GM21367 (cell line): ENCODE data around the gene MAP3K8.
"Not testable (repeated sequence)": the region's sequence is repeated elsewhere in the genome, so short reads cannot be mapped to it uniquely, and the experiment has no call there.

Experiments used
- ATAC-seq: cut with Tn5 transposase; IDR thresholded peaks from one replicate; pipeline ENCODE4 v1.9.1; 2021; ENCODE audit not compliant: unreplicated experiment

Gene MAP3K8

GRCh38 chr10:30422981-30423654 lies 10.9 kb upstream of the MAP3K8 start:
- ATAC-seq = no peak

GRCh38 chr10:30423655-30424275 lies 10.2 kb upstream of the MAP3K8 start:
- not testable (repeated sequence) for ATAC-seq

- ATAC-seq = no peak
These were observed 8.5 kb upstream of the MAP3K8 start for GRCh38 chr10:30425336-30426075.

GRCh38 chr10:30430544-30431298 lies 3.3 kb upstream of the MAP3K8 start:
- no peak for ATAC-seq

GRCh38 chr10:30431435-30431911 lies 2.5 kb upstream of the MAP3K8 start:
- ATAC-seq = no peak

GRCh38 chr10:30432622-30433305 lies 1.2 kb upstream of the MAP3K8 start:
- ATAC-seq = peak; percentile 5

GRCh38 chr10:30433306-30433729 lies 666 bp upstream of the MAP3K8 start:
- peak; percentile 13 for ATAC-seq

GRCh38 chr10:30434273-30435072 lies 489 bp downstream of the MAP3K8 start:
- peak; percentile 30 for ATAC-seq

- ATAC-seq = no peak
These were observed 1.1 kb downstream of the MAP3K8 start for GRCh38 chr10:30435073-30435422.

- not testable (repeated sequence) for ATAC-seq
These were observed 1.6 kb downstream of the MAP3K8 start for GRCh38 chr10:30435499-30436167.

- no peak for ATAC-seq
These were observed 2.2 kb downstream of the MAP3K8 start for GRCh38 chr10:30436191-30436611.

- no peak for ATAC-seq
These were observed 2.7 kb downstream of the MAP3K8 start for GRCh38 chr10:30436671-30437030.

GRCh38 chr10:30437031-30437841 lies 3.3 kb downstream of the MAP3K8 start:
- no peak for ATAC-seq

- ATAC-seq = no peak
These were observed 4.3 kb downstream of the MAP3K8 start for GRCh38 chr10:30438021-30438850.

- ATAC-seq = no peak
These were observed 5.9 kb downstream of the MAP3K8 start for GRCh38 chr10:30439931-30440330.

- no peak for ATAC-seq
These were observed 8.1 kb downstream of the MAP3K8 start for GRCh38 chr10:30442019-30442606.

GRCh38 chr10:30443049-30443448 lies 9.1 kb downstream of the MAP3K8 start:
- ATAC-seq = no peak
